HG03439 (cell line): ENCODE measurements around the gene PVALB.

Source experiments
- ATAC-seq: cut with Tn5 transposase; IDR thresholded peaks from one replicate; pipeline ENCODE4 v1.9.1; 2021; ENCODE audit warnings: mild to moderate bottlenecking, moderate library complexity; ENCODE audit not compliant: unreplicated experiment

Gene PVALB

DNA sequence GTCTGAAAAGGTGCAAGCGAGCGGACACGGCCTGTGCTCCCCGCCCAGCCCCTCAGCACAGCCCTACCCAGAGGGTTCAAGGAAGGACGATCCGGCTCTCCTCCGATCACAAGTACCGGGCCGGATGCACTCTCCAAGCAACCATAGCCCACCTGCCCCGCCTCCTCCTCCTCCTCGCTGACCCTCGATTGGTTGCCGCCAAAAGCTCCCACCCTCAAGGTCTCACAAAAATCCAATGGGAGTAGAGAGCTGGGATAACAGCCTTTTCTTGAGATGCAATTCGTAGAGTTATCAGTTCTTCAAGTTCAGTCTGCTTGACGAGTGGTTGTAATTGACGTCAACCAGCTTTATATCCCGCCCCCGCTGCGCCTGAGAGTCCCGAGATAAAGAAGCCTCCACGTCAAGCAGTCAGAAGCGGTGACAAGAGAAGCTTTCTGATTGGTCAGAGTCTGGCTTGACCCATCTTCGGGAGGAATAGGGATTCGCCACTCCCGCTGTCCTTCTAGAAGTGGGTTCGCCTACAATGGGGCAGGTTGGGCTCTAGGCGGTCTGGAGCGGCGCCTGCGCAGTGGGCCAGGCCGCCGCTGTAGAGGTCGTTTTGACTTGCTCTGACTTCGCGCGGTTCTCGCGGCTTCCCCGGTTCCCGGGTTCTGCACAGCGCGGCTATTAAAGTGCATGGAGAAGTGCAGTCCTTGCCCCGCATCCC is 40.7 kb downstream of the PVALB start, which contains the start of gene IFT27:
IFT27 (minus strand) TSS at position 156 of the 706 bp plus-strand sequence. CDS start 412 bp downstream, outside the sequence.
- peak; percentile 94 for ATAC-seq

GRCh38 chr22:36775586-36775963 is 41.3 kb downstream of the PVALB start:
- peak; percentile 8 for ATAC-seq

- no peak for ATAC-seq
Observed at GRCh38 chr22:36773935-36774334, 42.9 kb downstream of the PVALB start.

GRCh38 chr22:36772451-36772850 is 44.4 kb downstream of the PVALB start:
- ATAC-seq, result no peak

GRCh38 chr22:36771356-36772063 is 45.3 kb downstream of the PVALB start:
- ATAC-seq, result no peak

GRCh38 chr22:36770513-36771231 is 46.2 kb downstream of the PVALB start:
- no peak for ATAC-seq

GRCh38 chr22:36769541-36770512 is 47.0 kb downstream of the PVALB start:
- ATAC-seq, result no peak

DNA sequence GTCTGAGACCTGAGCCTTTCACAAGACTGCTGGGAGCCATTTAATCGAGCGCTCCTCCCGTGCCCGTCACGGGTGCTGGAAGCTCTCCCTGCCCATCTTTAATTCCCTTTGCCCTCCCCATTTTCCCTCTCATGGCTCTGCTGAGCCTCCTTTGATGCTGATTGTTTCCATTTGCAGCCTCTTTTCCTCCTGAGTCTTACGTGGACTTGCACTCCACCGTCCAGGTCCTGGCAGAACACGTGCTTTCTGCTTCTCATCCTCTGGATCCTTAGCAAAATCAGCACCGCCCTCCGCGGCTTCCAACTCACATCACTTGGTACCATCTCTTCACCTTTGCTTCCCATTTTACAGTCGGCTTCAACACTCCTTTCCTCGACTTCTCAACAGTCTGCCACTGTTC is 48.2 kb downstream of the PVALB start:
- ATAC-seq, result no peak

- ATAC-seq, result no peak
Observed at GRCh38 chr22:36768141-36768540, 48.7 kb downstream of the PVALB start.

- ATAC-seq, result no peak
Observed at GRCh38 chr22:36767035-36767775, 49.6 kb downstream of the PVALB start.

GRCh38 chr22:36765943-36766450 is 50.8 kb downstream of the PVALB start:
- no peak for ATAC-seq

GRCh38 chr22:36765131-36765942 is 51.5 kb downstream of the PVALB start:
- no peak for ATAC-seq

DNA sequence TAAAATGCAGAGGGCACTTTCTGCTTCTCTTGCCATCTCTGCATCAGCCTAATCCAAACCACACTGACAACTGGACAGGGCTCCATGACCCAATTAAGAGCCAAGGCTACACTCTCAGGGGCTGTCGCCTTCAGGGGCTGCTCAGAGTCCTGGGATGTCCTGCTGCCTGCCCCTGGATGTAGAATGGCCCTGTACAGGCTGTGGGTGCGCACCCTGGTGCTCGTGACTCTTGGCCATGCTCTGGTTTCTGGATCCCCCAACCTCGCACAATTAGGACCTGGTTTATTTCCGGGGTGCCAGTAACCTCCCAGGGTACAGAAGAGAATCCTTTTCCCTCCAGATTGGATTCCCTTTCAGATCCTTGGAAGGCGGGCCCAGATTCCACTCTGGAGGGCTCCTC is 52.2 kb downstream of the PVALB start:
- ATAC-seq, result no peak

- no peak for ATAC-seq
Observed at GRCh38 chr22:36764060-36764459, 52.8 kb downstream of the PVALB start.

DNA sequence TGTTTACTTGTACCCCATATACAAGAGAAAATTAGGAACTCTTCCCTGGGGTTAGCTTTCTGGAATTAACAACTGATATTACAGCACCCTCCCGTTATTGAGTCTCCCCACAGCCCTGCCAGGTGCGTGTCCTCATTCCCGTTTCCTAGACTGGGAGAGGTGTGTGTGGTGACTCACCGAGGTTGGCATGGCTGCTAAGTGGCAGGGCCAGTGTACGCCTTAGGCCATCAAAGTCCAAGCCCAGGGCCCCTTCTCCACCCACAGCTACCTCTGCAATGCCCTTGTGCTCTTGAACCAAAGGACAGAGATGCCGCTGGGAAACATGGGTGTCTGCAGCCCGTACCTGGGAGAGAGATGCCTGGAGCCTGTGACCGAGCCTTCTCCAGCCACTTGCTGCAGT is 53.3 kb downstream of the PVALB start:
- ATAC-seq, result no peak

- ATAC-seq, result no peak
Observed at GRCh38 chr22:36762687-36763260, 54.1 kb downstream of the PVALB start.

GRCh38 chr22:36761553-36762240 is 55.1 kb downstream of the PVALB start:
- no peak for ATAC-seq

GRCh38 chr22:36760786-36761185 is 56.0 kb downstream of the PVALB start:
- no peak for ATAC-seq
